Measurements from ENCODE around the gene PLA2G2D. TPM values are rescaled to one million over a fixed set of nuclear protein-coding genes. Genes with fewer than 3 reads are reported as not detected.
"Not testable (repeated sequence)": the region's sequence is repeated elsewhere in the genome, so short reads cannot be mapped to it uniquely, and the experiment has no call there.

PLA2G2D gene
- total RNA-seq, 2 donors from 2014 or later, result not detected

DNA sequence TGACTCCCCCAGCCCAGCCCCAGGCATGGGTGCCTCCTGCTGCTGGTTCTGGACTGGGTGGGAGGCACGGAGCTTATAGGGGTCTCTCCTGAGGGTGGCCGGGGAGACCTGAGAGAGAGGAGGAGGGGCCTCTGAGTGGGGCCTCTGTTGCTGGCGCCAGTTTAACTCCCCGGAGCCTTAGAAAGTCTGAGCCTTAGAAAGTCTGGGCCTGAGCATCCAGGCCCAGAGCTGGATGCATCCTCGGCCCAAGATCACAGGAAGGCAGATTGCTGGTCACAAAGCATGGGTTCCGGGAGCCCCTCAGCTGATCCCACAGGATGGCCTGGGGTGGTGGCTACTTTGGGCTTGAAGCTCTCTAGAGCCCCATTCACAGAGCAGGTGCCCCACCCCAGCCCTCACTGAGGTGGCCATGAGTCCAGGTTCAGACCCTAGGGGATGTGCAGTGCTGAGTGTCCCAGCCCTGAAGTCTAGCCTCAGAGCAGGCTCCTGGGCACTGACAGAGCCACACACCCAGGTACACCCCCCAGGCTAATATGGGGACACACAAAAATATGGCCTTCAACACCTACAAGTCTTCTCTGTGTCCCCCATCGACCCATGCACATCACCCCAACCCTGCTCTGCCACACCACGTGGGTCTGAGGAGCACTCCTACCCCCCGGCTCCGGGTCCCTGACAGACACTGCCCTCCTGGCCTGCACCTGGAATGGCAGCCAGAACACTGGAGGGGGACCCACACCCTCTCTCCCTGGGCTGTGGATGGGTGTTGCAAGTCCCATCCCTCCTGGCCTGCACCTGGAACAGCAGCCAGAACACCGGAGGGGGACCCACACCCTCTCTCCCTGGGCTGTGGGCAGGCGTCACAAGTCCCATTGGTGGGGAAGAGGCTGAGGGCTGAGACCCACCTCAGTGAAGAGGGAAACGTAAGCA is 29.5 kb upstream of the PLA2G2D start:
- H3K9me3 Mint-ChIP-seq, result no peaks in the 10 kb centered on the region
- DNase-seq (ENCODE audit: low spot score in 2 of 2), result no peak

DNA sequence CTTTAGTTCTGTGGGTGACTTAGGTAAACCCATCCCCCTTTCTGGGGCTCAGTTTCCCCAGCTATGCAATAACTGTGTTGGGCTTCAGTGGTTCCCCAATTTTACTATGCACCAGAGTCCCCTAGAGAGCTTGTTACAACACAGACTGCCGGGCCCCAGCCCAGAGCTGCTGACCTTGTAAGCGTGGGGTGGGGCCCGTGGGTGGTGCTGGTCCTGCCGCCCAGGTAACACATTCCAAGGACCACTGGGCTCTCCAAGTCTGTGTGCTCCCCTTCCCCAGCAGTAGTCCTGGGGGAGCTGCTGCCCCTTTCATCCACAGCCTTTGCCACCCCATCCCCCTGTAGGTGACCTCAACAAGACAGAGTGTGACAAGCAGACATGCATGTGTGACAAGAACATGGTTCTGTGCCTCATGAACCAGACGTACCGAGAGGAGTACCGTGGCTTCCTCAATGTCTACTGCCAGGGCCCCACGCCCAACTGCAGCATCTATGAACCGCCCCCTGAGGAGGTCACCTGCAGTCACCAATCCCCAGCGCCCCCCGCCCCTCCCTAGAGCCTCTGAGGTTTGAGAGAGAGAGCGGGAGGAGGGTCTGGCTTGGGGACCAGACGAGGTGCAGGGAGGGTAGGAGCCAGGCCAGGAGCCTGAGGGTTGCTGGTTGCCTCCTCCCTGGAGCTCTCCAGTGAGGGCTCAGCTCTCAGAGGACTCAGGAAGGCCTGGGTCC is 28.7 kb upstream of the PLA2G2D start:
- Mint-ChIP-seq H3K9me3 (no peaks in the 10 kb centered on the region), H3K27ac (peak overlapping the region in 1 of 2 donors; percentile 41), H3K36me3 (no peaks in the 10 kb centered on the region)
- DNase-seq (ENCODE audit: low spot score in 2 of 2) (no peak), ATAC-seq (no peak)

More for the DNA sequence above, 29.5 kb upstream of the PLA2G2D start:
- ATAC-seq, result no peak
- Mint-ChIP-seq H3K36me3 (no peaks in the 10 kb centered on the region), H3K27ac (no peak overlapping the region)

DNA sequence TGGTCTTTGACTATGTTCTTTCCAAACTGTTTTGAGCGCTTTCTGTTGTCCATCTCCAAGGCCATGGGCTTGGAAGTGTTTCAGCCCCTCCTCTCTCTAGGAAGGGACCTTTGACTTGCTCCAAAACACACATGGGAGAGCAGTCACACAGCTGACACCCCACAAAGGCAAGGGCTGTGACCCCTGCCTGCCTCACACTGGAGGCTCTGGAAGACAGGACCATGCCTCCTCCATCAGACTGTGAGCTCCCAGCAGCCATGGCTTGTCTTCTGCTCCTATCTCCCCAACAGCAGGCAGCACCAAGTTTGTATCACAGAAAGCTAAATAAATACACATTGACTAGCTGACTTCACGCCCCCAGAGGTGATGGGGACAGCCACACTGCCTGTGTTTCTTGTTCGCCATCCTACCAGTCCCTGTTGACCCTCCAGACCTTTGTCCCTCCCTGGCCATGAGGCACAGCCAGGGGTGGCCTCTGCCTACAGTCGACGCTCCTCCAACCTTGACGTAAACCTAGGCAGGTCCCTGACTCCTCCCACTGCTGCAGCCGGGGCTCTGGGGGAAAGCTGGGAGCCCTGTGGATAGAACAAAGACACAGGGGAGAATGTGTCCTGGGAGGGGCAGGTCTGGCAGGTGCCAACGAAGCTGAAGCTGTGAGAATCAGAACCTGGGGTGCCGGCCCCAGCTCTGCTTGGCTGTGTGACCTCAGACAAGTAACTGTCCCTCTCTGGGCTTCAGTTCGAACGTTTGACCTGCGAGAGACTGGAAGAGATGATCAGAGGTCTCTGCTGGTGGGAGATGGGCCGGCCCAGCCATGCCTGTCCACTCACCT is 24.6 kb upstream of the PLA2G2D start:
- no peaks in the 10 kb centered on the region for H3K36me3 Mint-ChIP-seq
- no peaks in the 10 kb centered on the region for H3K9me3 Mint-ChIP-seq
- no peak for ATAC-seq

GRCh38 chr1:20143318-20143717 is 24.0 kb upstream of the PLA2G2D start:
- Mint-ChIP-seq H3K9me3 (no peaks in the 10 kb centered on the region), H3K27ac (no peak overlapping the region), H3K36me3 (no peaks in the 10 kb centered on the region)
- DNase-seq (ENCODE audit: low spot score in 2 of 2) (no peak), ATAC-seq (no peak)

More for the DNA sequence above, 24.6 kb upstream of the PLA2G2D start:
- peak overlapping the region; percentile 52 to 53 for H3K27ac Mint-ChIP-seq
- no peak for DNase-seq (ENCODE audit: low spot score in 2 of 2)

DNA sequence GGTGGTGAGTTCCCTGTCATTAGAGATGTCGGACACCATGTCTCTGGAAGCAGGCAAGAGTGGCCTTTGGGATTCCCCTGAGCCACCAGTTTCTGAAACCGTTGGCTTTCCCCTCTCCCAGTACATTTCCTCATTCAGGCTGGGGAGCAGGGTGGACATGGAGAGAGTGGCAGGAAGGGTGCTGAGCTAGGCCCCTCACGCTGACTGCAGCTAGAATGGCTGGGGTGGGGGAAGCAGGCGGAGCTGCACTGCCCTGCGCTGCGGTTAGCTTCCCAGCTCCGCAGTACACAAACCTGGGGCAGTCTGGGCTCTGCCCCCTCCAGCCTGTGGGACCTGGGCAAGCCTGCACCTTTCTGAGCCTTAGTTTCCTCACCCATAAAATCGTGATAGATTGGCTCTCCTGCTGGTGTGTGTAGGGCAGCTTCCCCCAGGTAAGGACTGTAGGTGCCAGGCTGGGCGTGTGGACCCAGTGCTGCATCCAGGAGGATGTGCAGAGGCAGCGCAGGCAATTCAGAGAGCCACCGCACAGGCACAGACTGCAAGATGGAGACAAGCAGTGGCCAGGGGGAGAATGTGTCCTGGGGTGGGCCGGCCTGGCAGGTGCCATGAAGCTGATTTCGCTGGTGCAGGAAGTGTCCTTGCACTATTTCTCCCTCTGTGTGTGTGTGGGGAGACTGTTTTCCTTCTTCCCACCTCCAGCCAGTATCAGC is 22.8 kb upstream of the PLA2G2D start:
- no peaks in the 10 kb centered on the region for H3K36me3 Mint-ChIP-seq
- ATAC-seq (no peak), DNase-seq (ENCODE audit: low spot score in 2 of 2) (no peak)
- H3K9me3 Mint-ChIP-seq, result no peaks in the 10 kb centered on the region
- H3K27ac Mint-ChIP-seq, result no peak overlapping the region

DNA sequence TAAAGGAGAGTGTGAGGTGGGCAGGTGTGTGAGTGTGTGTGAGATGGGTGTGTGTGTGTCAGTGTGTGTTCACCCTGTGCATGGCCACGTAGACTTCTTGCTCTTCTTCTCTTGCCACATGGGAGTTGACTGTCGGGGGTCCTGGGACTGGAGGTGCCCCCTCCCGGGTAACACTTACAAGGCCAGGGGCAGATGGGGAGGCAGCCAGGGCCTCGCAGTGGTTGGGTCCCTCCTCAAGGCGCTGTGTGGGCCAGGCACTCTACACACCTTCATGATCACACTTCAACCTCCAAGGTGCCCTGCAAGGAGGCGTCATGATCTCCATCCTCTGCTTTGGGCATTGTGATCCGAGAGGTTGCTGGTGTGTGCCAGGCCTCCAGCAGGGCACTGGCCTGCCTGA is 22.1 kb upstream of the PLA2G2D start:
- Mint-ChIP-seq H3K36me3 (no peaks in the 10 kb centered on the region), H3K9me3 (no peaks in the 10 kb centered on the region), H3K27ac (no peak overlapping the region)
- DNase-seq (ENCODE audit: low spot score in 2 of 2) (no peak), ATAC-seq (no peak)

DNA sequence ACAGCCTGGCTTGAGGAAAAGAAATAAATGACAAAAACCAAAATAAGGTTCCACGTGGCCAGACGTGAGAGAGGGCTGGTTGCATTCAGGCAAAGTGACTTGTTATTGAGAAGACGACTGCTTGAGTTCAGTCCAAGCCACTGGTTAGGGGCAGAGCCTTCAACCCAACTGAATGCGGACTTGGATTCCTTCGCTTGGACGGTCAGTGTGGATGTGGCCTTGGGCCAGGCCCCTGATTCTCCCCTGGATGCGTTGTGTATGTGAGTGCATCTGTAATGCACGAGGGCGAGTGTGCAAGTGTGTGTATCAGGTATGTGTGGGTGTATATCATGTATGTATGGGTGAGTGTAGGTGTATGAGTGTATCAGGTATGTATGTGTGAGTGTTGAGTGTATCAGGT is 21.7 kb upstream of the PLA2G2D start:
- ATAC-seq, result no peak
- H3K36me3 Mint-ChIP-seq, result no peaks in the 10 kb centered on the region
- no peaks in the 10 kb centered on the region for H3K9me3 Mint-ChIP-seq
- DNase-seq (ENCODE audit: low spot score in 2 of 2), result no peak
- H3K27ac Mint-ChIP-seq, result no peak overlapping the region

- no peak overlapping the region for H3K27ac Mint-ChIP-seq
- no peak for ATAC-seq
Observed at GRCh38 chr1:20139776-20140612, 20.7 kb upstream of the PLA2G2D start.

DNA sequence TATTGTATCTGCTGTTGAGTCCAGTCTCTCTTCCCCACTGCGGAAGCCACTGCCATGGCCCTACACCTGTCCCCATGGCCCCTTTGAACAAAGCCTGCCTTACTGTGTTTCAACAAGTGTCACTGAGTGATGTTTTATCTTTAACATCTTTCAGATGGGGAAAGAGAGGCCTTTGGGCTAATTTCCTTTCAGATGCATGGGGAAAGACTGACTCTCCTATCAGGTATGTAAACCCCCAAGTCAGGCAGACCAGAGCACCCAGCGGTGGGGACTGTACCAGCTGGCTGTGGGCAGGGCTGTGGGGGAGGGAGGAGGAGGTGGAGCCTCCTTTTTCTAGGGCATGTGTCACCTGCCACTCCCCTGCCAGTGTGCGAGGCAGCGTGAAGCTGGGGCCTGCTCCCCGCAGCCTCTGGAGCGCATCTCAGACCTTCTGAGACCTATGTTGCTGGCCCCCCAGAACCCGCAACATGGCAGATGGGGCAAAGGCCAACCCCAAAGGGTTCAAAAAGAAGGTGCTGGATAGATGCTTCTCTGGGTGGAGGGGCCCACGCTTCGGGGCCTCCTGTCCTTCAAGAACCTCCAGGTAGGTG is 19.7 kb upstream of the PLA2G2D start, which contains the start of gene PLA2G2F:
TSS of gene PLA2G2F (plus strand) at position 363 of the 590 bp plus-strand sequence. CDS start at position 468, 105 bp downstream.
- no peak for ATAC-seq
- Mint-ChIP-seq H3K27ac (peak within 1 kb of the TSS in 1 of 2 donors; percentile 18), H3K36me3 (no peaks in the 10 kb centered on the region), H3K9me3 (no peaks in the 10 kb centered on the region)
- no peak for DNase-seq (ENCODE audit: low spot score in 2 of 2)

More at GRCh38 chr1:20139776-20140612, 20.7 kb upstream of the PLA2G2D start:
- Mint-ChIP-seq H3K36me3 (no peaks in the 10 kb centered on the region), H3K9me3 (no peaks in the 10 kb centered on the region)
- no peak for DNase-seq (ENCODE audit: low spot score in 2 of 2)

DNA sequence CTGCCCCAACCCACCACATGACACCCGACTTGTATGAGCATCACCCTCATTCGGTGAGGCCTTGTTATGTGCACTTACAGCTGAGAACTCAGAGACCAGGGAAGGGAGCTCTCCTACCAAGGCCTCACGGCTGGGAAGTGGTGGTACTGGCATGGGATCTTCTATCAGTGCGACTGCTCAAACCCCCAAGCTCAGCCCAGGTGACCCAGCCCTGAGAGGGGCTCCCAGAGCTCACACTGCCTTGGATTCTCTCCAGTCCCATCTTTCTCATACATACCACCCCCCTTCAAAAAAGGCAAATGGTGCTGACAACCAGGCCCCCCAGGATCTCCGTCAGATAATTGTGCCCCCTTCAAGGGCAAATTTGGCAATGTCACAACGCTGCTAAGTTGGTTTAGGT is 19.0 kb upstream of the PLA2G2D start:
- Mint-ChIP-seq H3K9me3 (no peaks in the 10 kb centered on the region), H3K27ac (no peak overlapping the region), H3K36me3 (no peaks in the 10 kb centered on the region)
- DNase-seq (ENCODE audit: low spot score in 2 of 2) (no peak), ATAC-seq (no peak)

DNA sequence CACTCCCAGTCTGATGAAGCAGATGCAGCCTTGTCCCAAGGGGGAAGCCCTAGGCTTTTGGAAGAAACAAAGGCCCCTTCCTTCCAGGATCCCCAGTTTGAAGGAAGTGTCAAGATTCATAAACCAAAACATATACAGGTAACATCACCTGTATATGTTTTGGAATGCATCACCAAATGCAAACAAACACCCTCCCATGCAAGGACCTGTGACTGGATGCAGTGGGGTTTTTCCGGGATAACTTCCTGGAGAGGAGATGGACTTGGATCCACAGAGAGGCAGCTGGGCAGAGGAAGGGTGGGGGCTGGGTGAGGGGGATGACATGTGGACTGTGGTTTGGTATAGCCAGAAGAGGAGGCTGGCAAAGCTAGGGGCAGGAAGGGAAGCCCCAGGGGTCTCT is 18.3 kb upstream of the PLA2G2D start:
- ATAC-seq (no peak), DNase-seq (ENCODE audit: low spot score in 2 of 2) (no peak)
- Mint-ChIP-seq H3K36me3 (no peaks in the 10 kb centered on the region), H3K27ac (no peak overlapping the region), H3K9me3 (no peaks in the 10 kb centered on the region)

GRCh38 chr1:20137055-20137454 is 17.7 kb upstream of the PLA2G2D start:
- ATAC-seq, result no peak
- no peak overlapping the region for H3K27ac Mint-ChIP-seq
- no peaks in the 10 kb centered on the region for H3K9me3 Mint-ChIP-seq
- H3K36me3 Mint-ChIP-seq, result no peaks in the 10 kb centered on the region
- DNase-seq (ENCODE audit: low spot score in 2 of 2), result no peak

DNA sequence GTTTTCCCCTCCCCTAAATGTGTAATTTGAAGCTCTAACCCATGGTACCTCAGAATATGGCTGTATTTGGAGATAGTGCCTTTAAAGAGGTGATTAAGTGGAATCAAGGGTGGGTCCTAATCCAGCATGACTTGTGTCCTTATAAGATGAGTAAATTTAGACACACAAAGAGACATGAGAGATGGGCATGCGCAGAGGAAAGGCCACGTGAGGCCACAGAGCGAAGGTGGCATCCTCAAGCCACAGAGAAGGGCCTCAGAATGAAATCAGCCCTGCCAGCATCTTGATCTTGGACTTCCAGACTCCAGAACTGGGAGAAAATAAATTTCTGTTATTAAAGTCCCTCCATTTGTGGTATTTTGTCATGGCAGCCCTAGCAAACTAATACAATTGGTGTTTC is 16.9 kb upstream of the PLA2G2D start:
- Mint-ChIP-seq H3K9me3 (no peaks in the 10 kb centered on the region), H3K36me3 (no peaks in the 10 kb centered on the region), H3K27ac (no peak overlapping the region)
- ATAC-seq, result no peak
- DNase-seq (ENCODE audit: low spot score in 2 of 2), result no peak

DNA sequence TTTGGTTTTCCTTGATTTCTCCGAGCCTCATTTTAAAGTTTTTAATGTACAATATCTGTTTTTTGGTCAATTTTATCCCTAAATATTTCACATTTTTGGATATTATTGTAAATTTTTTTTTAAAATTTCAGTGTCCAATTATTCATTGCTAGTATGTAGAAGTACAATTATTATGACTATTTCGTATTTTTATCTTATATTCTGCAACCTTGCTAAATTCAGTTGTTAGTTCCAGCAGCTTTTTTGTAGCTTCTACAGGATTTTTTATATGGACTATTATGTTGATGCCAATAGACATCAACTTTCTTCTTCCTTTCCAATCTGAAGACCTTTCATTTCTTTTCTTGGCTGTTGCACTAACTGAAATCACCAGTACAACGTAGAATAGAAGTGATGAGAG is 15.7 kb upstream of the PLA2G2D start:
- ATAC-seq (no peak), DNase-seq (ENCODE audit: low spot score in 2 of 2) (no peak)
- H3K36me3 Mint-ChIP-seq, result no peaks in the 10 kb centered on the region
- H3K9me3 Mint-ChIP-seq, result no peaks in the 10 kb centered on the region
- no peak overlapping the region for H3K27ac Mint-ChIP-seq

- DNase-seq (ENCODE audit: low spot score in 2 of 2); H3K36me3 Mint-ChIP-seq; H3K27ac Mint-ChIP-seq: not testable (repeated sequence)
Observed at GRCh38 chr1:20130518-20130917, 11.2 kb upstream of the PLA2G2D start.

More at GRCh38 chr1:20130518-20130917, 11.2 kb upstream of the PLA2G2D start:
- not testable (repeated sequence) for ATAC-seq, H3K9me3 Mint-ChIP-seq

All from activated naive CD4-positive, alpha-beta T cell treated with anti-CD3 and anti-CD28 coated beads, Interleukin-2, amount 50 U/mL, for 72 hours (primary cell).